Iris pigment epithelial cell (primary cell): ENCODE results near the gene MEF2A.

ENCODE experiments used
- DNase-seq: peaks from one replicate; pipeline ENCODE4 v3.0.0-alpha.2; 2011; ENCODE audit warnings: low read depth

The MEF2A gene

GRCh38 chr15:99706557-99707303, 140.9 kb downstream of the MEF2A start:
- DNase-seq: no peak

DNA sequence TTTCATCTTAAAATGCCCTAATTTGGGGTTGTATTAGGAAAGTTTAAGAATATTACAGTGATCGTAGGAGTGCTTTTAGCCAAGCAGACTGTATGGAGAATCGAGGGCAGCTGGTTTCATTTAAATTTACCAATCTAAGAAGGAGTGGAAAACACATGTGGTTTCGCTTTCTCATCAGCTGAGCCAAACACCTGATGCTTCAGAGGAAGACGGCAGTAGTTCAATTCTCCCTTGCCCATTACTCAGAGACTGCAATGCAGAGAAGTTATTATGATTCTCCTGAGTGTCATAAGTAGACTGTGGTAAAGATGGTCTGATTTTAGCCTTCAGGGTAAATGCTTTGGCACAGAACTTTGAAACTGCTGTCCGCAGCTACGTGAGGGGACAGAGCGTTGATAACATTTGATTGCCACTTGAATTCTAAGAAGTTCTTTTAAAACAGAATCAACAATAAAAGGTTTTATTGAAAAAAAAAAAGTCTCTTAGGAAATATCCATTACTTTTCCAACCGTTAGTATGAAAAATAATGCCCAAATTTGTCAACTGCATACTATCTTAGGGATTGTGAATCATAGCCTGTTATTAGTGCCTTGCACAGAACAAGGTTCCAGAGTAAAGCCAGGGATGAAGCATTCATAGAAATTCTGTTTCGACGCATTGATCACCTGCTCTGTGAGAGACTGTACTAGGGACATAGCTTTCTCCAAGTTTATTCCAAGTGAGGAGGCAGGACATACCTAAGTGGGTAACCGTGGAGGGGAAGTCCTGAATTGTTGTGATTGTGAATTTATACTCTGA, 141.9 kb downstream of the MEF2A start:
- peak; percentile 74 for DNase-seq

DNA sequence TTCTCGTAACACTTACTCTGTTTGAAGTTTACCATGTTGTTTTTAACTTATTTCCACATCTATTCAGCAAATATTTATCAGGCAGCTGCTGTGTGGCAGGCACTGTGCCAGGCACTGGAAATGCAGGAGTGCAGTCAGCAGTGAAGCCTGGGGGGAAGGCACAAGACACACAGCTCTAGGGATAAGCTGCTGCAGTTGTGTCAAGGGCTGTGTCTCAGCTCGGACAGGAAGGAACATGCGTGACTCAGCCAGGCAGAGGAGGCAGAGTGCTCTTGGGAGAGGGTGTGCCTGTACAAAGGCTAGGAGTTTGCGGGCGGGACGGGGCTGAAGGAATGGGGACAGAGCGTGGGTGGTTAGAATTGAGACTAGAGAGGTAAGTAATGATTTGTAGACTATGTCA, 142.8 kb downstream of the MEF2A start:
- peak; percentile 92 for DNase-seq

- no peak for DNase-seq
These were observed 143.6 kb downstream of the MEF2A start for GRCh38 chr15:99709243-99709986.

GRCh38 chr15:99711625-99712024, 145.8 kb downstream of the MEF2A start:
- DNase-seq: no peak

DNA sequence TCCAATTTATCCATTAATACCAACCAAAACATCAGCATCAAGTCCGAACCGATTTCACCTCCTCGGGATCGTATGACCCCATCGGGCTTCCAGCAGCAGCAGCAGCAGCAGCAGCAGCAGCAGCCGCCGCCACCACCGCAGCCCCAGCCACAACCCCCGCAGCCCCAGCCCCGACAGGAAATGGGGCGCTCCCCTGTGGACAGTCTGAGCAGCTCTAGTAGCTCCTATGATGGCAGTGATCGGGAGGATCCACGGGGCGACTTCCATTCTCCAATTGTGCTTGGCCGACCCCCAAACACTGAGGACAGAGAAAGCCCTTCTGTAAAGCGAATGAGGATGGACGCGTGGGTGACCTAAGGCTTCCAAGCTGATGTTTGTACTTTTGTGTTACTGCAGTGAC, 146.6 kb downstream of the MEF2A start:
- DNase-seq: no peak

GRCh38 chr15:99716540-99717095, 150.8 kb downstream of the MEF2A start:
- no peak for DNase-seq

GRCh38 chr15:99717161-99718009, 151.6 kb downstream of the MEF2A start:
- DNase-seq: no peak

DNA sequence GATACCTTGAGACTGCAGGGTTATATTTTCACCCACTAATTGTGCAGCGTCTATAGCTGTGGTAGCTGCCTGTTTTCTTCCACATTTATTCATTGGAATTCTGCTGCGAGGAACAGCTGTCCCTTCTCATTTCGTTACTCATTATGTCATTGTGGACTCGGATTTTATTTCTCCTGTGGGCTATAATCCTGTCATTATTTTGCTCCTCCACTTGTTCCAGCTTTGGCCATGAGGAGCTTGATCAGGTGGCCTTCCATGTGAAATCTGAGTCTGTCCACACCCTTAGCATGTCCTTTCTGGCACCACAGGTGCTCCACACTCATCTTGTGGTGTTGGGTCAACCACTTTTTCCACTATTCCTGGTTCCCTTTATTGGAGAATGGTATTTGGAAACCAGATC, 152.6 kb downstream of the MEF2A start:
- DNase-seq: no peak

DNA sequence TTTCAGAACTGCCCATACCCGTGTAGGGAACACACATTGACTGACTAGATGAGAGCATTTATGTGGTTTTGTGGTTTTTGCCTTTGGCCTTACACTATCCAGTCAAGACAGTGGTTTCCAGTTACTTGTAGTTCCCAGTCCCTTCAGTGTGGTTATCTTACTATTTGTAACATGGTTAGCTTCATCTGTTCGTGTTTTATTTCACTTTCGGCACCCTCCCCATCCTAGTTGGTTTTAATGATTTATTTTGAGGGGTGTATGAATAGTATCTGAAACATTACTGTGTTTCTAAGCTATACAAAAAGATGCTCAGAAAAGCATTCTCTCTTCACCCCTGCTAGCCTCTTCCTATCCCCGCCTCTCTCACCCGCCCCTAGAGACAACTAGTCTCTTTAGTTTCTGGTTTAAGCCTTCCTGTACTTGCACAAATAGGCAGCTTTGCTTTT, 153.3 kb downstream of the MEF2A start:
- DNase-seq: peak; percentile 95

DNA sequence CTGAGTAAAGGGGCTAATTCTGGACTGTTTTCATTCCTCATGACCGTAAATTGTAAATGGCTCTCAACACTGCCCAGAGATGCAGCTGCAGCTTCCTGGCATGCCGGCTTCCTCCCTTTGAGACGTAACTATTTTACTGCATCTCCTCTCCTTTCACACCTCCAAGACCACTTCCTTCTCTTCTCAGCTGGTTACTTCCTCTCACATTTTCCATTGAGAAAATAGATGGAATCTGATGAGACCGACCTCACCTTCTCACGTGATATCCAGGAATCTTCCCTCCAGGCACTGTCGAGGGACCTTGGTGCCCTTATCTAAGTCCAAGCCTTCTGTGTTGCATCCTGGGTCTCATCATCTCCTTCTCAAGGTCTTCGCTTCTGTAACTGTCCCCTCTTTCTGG, 154.7 kb downstream of the MEF2A start:
- DNase-seq: no peak

GRCh38 chr15:99721104-99721778, 155.5 kb downstream of the MEF2A start:
- DNase-seq: no peak

DNA sequence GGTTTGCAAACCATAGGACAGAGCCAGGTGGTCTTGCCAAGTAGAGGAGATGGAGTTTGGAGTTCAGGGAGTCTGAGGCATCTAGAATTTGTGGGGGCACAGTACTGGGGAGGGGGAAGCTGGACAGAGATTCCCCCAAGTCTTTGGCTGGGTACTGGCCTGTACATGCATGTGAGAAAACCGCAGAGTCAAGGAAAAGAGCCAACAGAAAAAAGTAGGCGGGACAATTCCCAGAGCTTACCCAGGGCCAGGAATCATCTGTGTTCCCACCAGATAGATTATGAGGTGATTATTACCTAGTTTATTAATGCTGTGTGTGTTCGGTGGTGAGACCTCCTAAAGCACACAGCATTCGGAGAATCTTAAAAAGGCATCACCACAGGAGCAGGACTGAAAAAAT, 156.1 kb downstream of the MEF2A start:
- DNase-seq: no peak

DNA sequence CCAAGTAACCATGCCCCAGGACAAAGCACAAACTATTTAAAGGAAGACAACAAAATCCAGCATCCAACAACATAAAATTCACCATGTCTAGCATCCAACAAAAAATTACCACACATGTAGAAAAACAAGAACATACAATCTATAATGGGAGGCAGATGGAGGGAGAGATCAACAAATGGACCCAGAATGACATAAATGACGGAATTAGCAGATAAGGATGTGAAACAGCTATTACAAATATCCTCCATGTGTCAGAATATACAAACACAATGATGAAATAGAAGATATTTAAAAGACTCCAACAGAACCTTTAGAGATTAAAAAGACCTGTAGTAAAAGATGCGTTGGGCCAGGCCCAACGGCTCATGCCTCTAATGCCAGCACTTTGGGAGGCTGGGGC, 156.6 kb downstream of the MEF2A start:
- no peak for DNase-seq

DNA sequence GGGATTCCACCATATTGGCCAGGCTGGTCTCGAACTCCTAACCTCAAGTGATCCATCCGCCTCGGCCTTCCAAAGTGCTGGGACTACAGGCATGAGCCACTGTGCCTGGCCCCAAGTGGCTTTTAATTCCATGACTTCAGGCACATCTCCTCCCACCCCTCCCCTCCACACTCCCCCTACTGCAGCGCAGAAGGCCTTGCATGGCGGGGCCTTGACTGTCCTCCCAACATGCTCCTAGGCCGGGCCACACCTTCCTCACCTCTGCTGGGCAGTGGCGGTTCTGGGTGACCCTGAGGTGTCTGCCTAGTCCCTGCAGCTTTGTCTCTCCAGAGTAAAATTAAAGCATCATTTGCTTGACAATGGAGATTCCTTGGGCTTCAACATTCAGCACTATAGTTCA, 160.5 kb downstream of the MEF2A start:
- no peak for DNase-seq

DNA sequence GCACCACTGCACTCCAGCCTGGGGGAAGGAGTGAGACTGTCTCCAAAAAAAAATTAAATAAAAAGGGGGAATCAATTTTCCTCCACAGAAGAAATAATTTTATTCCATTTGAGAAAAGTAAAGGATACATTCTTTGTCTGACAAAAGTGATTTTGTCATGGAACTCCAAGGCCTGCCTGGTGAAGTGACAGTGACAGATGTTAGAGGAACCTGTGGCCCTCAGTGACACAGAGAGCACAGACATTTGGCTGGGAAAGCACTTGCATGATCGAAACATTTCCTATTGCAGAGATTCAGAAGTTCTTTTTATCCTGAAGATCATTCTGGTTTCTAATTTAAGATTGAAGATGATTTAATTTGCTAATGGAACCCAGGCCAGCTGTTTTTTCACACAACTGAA, 161.5 kb downstream of the MEF2A start:
- no peak for DNase-seq

DNA sequence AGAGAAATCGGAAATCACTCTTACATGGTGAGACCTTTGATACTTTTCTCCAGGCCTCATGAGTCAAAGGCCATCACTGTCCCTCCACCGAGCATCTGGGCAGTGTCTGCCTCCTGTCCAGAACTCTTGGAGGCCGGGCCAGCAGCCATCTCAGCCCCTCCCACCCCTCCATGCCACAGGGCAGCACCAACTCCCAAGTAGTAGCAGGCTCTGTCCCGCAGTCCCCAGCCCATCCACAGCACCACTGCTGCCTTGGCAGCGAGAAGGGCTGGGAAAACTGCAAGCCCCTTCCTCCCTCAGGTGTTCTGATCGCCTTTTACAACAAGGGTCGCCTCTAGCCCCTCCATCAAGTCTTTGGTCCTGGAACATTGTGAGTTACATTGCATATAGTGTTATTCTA, 161.9 kb downstream of the MEF2A start:
- no peak for DNase-seq

DNA sequence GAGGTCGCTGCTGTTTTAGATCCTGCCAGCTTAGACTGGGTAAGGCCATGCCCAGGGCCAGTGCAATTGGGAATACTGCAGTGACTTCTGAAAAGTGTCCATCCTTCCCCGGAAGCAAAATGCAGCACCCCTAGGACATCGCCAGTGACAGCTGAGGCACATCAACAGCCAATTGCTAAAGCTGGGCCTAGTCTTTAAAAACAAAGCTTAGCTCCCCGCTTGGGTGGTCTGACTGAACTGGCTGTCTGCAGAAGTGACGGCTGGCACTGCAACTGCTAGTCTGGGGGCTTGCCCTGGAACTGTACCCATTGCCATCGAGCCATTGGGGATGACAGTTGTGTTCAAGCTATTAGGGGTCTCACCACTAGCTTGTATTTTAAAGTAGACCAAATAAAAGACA, 163.1 kb downstream of the MEF2A start:
- no peak for DNase-seq

GRCh38 chr15:99729327-99729726, 163.5 kb downstream of the MEF2A start:
- DNase-seq: no peak

- peak; percentile 44 for DNase-seq
These were observed 164.1 kb downstream of the MEF2A start for GRCh38 chr15:99729920-99730319.
